HL-60/S4 treated with retinoic acid at 250 ng/mL for 4 days and 3 days (cell line): ENCODE results near the gene RP2.

Experiments used
- in situ Hi-C: fragments of 300-500 bp; cut with MboI; formaldehyde crosslinking; loops from 2 replicates; pipeline ENCODE4 v1.7.0; 2022; ENCODE audit warnings: low sequenced_read_pairs

Gene RP2

DNA sequence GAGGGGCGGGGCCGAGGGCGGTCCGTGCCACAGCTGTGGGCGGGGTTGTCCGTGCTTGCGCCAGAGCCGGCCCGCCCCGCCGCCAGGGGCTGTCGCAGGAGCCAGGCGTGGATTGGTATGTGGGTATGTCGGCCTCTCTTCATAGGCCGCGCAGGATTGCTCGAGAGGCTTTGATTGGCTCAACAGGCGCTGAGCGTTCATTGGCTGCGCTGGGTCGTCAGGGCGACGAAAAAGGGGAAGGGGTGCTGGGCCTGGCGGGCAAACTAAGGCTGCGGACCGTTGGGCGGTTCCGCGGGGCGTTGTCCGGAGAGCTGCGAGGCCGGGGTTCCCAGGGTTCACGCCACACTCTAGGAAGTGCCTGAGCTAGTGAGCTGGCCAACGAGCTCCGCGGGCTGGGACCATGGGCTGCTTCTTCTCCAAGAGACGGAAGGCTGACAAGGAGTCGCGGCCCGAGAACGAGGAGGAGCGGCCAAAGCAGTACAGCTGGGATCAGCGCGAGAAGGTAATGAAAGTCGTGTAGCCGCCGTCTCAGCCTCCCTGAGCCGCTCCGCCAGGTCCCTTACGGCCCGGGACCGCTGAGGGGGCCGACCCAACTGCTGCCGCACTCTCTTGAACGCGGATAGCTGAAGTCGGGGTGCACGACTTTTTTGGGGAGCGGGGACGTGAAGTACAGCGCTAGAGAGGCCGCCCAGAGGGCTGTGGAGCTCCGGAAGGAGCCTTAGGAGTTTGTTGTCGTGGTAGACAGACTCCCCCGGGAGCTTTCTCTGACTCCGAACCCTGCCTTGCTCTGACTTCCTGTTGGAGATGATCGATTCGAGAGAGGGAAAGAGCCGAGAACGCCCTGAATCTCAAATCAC lies at the start of gene RP2:
TSS of gene RP2 (plus strand) at position 343 of the 857 bp plus-strand sequence. CDS start at position 401, 58 bp downstream.
- in situ Hi-C loops = no loop called here

DNA sequence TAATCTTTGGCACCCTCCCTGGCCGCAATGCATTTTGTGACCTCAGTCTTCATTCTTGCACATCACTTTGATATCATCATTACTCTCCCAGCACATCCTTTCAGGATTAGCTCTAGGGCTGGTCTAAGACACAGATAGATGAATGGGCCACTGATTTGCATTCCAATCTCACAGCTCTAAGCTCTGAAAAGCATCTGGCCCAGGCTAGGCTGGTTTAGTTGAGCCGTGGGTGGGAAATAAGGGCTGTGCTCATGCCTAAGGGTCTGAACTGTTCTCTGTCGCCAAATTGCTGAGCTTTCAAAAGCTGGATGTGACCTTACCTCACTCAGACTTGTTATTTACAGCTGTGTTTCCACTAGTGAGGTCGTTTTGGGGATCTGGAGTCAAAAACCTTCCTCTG lies 47.9 kb upstream of the RP2 start:
- in situ Hi-C loops = loop anchor here (25.0 kb wide), 1 partner anchor 227 kb away; the partner anchor contains the start of gene CHST7

DNA sequence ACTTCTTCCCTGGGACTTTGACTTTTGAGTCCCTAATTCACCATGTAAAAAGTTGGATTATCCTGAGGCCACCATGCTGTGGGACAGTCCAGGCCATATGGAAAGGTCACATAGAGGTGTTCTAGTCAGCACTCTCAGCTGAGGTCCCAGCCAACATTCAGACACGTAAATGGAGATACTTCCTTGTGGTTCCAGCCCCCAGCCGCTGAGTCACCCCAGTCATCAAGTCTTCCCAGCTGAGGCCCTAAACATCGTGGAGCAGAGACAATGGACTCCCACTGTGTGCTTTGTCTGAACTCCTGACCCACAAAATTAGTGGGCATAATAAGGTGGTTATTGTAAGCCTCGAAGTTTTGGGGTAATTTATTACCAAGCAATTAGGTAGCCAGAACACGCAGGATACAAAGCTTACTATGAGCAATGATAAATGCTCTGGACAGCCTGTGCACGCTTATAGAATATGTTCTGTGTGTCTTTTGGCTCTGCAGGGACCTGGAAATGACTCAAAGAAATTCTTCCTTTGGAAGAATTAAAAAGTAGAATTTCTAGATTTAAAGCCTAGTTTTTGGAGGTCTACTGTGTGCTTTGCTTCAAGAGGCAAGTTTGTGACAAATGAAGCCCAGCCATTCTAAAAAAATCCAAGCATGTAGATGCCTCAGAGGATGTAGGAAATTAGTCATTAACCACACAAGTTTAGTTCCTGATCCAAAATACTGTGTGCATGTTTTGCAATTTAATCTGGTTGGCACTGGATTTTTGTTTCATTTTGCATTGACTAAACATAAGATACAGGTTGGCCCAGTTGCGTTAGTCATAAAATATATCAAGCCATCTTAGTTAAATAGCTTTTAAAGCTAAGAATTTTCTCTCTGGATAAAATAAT lies 44.7 kb upstream of the RP2 start:
- in situ Hi-C loops = loop anchor here (25.0 kb wide), 1 partner anchor 230 kb away; the partner anchor contains the start of gene CHST7

DNA sequence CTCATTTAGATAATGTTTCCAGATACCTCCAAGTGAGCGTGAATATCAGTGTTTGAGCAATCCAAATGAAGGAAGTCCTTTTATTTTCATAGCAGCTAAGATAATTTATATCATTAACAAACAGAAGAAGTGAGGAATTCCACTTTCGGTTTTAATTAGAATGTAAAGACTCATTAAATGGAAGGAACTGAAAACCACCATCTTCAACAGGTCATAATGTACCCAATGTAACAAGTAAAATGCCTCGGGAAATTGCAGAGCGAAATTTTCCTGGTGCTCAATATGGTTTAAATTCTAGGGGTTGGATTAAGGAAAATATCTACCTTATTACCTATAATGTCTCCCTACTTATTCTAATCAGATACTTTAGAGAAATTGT lies 44.0 kb upstream of the RP2 start:
- in situ Hi-C loops = loop anchor here (25.0 kb wide), 1 partner anchor 230 kb away; the partner anchor contains the start of gene CHST7

DNA sequence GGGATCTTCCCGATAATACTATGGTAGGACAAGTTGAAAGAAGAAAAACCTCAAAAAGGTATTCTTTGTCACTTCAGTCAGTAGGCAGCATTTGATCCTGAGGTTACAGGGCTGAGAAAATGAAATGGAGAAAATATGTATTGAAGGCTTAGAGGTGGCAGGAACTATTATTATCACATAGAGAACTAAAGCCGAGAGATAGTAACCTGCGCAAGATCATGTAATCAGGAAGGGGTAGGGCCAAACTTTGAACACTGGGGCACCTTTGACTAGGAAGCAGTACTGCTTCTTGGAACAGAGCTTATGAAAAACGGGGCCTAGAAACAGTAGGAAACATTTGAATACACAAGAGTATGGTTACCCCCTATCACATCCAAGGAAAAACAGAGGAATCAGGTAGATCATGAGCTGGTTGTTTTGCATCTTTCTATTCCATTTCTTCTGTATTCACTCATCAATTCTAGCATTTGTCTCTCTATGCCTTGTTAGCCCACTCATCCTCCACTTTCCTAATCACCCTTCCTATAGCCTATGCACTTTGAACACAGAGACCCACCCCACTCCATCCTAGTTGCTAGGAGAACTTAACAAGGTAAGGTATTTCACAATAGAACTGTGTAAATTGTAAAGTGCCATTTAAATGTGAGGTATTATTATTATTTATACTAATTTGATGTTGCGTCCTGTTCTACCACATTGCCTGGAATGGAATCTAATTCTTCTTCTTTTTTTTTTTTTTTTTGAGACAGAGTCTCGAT lies 43.3 kb upstream of the RP2 start:
- in situ Hi-C loops = loop anchor here (25.0 kb wide), 1 partner anchor 231 kb away; the partner anchor contains the start of gene CHST7

DNA sequence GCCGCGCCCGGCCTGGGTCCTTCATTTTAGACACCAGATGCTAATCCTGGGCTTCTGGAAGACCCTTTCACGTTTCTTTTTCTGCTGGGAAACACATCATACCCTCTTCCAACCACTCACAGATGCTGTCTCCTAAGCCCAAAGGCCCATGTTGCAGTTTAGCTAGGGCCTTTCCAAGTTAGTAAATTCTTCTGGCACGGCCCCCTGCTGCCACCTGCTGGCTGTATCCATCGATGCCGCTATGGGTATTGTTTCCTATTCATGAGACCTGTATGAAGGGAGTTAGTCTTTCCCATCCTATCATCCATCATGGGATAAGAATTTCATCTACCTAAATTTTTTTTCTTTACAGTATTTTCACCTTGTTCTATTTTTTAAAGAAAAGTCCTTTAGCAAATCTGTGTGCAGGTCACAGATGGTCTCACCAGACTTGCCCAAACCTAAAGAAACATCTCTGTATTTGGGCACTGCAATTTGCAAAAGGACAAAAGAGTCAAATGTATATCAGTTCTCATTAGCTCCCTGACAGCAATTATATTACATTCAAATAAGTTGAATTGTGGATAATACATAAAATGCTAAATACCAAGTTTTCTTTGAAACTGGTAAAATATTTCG lies 40.2 kb upstream of the RP2 start:
- in situ Hi-C loops = loop anchor here (25.0 kb wide), 1 partner anchor 234 kb away; the partner anchor contains the start of gene CHST7

DNA sequence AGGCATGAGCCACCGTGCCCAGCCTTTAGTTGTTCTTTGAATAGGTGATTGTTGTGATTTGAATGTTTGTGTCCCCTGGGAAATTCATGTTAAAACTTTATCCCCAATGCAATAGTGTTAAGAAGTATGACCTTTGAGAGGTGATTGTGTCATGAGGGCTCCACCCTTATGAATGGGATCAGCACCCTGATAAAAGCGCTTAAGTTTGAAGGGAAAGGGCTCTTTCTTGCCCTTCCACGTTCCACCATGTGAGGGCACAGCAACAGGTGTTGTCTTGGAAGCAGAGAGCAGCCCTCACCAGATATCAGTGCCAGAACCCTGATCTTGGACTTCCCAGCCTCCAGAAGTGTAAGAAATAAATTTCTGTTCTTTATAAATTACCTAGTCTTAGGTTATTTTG lies 33.7 kb upstream of the RP2 start:
- in situ Hi-C loops = no loop called here

DNA sequence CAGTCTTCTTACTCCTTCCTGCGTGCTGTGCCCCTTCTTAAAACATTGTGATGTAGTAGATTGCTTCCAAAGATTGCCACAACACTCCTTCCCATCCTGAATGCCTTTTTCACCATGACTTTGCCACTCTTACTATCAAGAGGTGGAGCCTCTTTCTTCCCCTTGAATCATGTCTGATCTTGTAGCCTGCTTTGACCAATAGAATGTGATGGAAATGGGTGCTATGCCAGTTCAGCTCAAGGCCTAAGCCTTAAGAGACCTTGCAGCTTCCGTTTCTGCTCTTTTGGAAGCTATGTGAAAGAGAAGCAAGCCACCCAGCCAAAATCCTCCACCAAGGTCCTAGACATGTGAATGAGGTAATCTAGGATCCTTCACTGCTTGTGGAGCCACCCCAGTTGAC lies 31.6 kb upstream of the RP2 start:
- in situ Hi-C loops = no loop called here

DNA sequence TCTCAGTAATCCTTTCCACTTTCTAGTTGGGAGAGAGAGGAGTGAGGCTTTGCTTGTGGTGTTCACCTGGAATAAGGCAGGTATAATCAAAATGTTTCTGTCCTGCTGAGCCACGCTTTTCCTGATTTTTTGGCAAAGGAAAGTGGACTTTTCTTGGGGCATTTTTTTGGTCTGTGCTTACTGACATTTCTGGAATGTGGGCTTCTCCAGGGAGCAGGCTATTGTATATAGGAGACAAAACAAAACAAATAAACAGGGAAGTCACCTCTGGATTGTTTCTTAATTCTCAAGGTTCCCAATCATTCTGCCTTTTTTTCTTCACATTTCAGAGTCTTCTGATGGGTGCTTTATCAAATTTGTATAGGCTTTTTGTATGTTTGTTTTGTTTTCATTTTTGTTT lies 25.7 kb upstream of the RP2 start:
- in situ Hi-C loops = no loop called here

DNA sequence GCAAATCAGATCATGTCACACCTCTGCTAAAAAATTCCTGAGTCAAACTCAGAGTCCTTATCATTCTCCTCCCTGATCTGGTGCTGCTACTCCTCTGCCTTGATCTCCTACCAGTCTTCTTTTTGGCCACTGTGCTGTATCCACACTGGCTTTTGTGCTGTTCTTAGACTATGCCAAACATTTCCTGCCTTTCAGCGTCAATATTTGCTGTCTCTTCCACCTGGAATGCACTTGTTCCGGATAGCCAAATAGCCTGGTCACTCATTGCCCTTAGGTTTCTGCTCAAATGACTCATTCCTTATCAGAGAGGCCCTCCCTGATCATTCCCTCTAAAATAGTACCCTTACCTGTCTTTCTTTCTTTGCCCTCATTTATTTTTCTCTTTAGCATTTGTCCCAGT lies 24.4 kb upstream of the RP2 start:
- in situ Hi-C loops = no loop called here

DNA sequence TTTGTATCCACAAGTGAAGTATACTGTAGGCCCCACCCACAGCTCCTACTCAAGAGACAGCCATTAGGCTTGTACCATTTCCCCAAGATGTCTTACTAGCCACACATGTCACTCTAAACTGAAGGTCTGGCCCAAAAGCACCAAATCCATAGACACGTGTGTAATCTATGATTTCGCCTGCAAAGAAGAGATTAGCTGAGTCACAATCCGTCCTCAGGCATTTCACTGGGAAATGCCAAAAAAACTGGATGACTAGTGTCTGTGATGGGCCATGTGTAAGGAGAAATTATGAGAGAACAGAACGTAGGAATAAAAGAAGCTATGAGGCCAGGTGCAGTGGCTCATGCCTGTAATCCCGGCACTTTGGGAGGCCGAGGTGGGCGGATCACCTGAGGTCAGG lies 21.9 kb upstream of the RP2 start:
- in situ Hi-C loops = no loop called here

DNA sequence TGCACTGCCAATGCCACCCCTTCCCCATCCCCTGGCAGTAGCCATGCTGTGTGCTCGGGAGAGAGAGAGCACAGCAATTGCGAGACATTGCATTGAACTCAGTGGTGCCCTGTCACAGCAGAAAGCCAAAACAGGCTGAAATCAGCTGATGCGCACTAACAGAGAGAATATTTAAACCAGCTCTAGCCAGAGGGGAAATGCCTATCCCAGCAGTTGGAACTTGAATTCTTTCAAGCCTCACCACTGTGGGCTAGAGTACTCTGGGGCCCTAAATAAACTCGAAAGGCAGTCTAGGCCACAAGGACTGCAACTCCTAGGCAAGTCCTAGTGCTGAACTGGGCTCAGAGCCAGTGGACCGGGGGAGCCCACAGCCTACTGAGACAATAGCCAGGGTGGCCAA lies 17.7 kb upstream of the RP2 start:
- in situ Hi-C loops = no loop called here

DNA sequence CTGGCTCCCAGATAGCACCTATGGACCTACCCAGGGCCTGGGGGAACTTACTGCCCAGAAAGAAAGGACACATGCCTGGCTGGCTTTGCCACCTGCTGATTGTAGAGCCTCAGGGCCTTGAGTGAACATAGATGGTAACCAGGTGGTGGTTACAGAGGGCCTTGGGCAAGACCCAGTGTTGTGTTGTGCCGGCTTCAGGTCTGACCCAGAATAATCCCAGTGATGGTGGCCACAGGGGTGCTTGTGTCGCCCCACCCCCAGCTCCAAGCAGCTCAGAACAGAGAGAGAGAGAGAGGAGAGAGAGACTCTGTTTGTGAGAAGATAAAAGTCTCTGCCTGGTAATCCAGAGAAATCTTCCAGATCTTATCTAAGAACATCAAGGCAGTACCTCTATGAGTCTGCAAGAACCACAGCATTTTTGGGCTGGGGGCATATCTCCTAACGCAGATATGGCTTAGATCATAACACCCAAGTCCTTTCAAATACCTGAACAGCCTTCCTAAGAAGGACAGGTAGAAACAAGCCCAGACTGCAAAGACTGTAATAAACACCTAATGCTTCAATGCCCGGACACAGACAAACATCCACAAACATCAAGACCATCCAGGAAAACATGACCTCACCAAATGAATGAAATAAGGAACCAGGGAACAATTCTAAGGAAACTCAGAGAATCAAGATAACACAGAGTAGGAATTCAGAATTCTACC lies 16.3 kb upstream of the RP2 start:
- in situ Hi-C loops = no loop called here

DNA sequence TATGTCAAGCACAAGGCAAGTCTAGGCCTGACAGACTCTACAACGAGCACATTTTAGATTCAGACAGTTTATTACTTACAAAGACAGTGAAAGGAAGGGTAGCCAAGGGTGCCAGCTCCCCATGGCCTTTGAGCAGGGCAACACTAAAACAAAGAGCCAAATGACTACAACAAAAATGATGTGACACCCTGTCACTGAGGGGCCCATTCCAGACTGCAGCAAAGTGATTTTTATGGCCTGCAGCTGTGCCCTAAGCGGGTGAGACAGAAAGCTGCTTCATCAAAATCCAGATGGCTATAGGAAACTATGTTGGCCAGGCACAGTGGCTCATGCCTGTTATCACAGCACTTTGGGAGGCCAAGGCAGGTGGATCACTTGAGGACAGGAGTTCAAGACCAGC lies 13.4 kb upstream of the RP2 start:
- in situ Hi-C loops = no loop called here

DNA sequence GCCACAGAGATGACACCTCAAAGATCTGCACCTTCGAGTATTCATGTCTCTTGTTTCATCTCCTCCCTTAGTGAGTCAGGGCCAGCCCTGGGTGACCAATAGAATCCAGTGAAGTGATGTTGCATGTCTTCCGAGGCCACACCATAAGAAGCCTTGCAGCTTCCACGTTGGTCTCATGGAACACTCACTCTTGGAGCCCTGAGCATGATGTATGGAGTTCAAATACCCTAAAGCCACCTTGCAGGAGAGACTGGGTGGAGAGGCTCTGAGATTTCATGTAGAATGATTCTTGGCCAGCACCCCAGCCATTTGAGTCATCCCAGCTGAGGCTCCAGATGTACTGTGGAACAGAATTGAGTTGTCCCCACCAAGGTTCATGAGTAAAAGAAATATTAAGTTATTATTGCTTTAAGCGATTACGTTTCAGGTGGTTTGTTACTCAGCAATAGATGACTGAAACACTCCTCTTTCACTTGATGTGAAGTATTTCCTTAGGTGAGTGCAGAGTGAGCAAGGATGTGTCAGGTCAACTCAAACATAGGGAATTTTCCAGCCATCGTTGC lies 5.0 kb upstream of the RP2 start:
- in situ Hi-C loops = no loop called here

DNA sequence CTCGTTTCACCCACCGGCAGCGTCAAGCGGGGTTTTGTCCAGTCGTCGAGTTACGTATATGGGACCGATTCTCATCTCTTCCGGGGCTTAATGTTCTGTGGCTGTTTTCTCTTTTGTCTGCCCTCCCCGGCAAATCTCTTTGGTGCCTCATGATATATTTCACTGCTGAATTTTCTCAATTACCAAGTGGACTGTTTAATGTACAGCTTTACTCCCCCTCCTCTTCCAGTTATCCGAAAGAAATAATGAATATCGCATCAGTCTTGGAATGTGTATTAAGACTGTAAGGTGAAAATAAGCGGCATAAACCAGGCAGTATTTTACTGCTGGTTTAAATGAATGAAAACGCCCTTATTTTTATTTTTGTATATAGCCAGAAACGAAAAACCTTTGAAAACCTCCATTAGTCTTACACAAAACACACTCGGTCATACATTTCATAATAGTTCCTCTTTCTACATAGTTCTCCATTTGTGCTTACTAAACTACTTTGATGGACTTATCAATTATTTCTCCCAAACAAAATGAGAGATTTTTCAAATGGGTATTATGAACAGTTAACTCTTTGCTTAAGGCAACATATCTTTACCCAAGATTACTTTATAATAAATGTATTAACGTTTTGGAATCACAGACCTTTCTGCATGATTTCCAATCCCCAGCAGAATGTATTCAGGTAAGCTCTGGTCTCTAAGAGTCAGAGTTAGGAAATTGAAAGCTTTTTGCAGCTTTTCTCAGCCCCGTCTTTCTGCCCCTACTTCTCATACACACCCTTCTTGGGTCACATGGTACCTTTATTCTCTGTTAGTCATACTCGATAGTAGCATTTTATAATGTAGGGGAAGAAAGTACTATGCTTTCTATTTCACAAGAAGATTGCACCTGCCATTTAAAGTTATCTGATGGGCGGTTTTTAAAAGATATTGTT lies 979 bp downstream of the RP2 start:
- in situ Hi-C loops = no loop called here

DNA sequence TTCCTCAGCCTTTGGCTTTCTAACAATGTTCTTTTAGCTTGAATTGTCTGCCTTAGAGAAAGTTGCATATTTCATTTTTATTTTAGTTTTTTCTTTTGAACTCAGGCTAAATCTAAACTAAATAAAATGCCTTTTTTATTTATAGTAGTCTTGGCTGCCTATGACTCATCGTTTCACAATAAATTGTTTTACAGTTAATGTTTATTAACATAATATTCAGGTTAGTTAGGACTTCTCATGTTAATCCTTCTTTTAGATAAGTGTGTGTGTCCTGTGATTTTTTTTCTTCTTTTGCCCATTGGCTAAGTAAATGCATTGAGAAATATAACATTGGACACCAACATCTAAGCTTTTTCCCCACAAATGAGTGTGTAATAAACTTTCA lies 1.6 kb downstream of the RP2 start:
- in situ Hi-C loops = no loop called here

DNA sequence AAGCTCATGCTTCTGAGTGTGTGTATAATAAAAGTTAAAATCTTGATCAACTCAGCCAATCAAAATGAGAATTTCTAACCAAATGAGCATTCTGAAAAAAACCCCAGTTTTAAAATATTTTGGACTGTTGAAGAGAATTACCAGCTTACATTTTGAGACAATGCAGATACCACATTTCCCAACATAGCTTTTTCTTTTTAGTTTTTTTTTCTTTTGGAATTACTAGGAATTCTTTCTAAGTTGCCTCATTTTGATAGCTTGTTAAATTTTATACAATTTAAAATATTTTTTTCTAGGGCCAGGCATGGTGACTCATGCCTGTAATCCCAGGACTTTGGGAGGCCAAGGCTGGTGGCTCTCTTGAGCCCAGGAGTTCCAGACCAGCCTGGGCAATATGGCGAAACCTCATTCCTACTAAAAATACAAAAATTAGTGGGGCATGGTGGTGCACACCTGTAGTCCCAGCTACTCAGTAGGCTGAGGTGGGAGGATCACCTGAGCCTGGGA lies 2.2 kb downstream of the RP2 start:
- in situ Hi-C loops = no loop called here
